Activated CD4-positive, alpha-beta memory T cell treated with anti-CD3 and anti-CD28 coated beads, Interleukin-2, amount 10 ng/mL, durations not matched to agents 7 days and 5 days (primary cell): ENCODE results near the gene LRRC15. TPM values are rescaled to one million over a fixed set of nuclear protein-coding genes. Genes with fewer than 3 reads are reported as not detected.
A peak's percentile ranks its signal among the peaks of the same experiment; 100 is the strongest.

Experiments
- CTCF ChIA-PET: fragments of 350-600 bp; sonication (Branson Sonifier 250); formaldehyde crosslinking; loops from one replicate; lab custom pipeline; 2021; ENCODE audit warnings: antibody characterized with exemption, inconsistent platforms; lab: Charles Lee
- POLR2A ChIA-PET: fragments of 350-600 bp; sonication (Branson Sonifier 250); formaldehyde crosslinking; loops from one replicate; lab custom pipeline; 2021; ENCODE audit warnings: antibody characterized with exemption; lab: Charles Lee
- DNase-seq: peaks from one replicate; pipeline ENCODE4 v3.0.0-alpha.2; 2020
- H3K27ac Mint-ChIP-seq: one replicate; pipeline ENCODE4 v1.8.0; 2021; ENCODE audit warnings: mild to moderate bottlenecking, mixed read lengths
- H3K27me3 Mint-ChIP-seq: one replicate; pipeline ENCODE4 v1.8.0; 2021; ENCODE audit warnings: mixed read lengths
- H3K36me3 Mint-ChIP-seq: one replicate; pipeline ENCODE4 v1.8.0; 2021; ENCODE audit warnings: low read depth, mixed read lengths
- H3K4me1 Mint-ChIP-seq: one replicate; pipeline ENCODE4 v1.8.0; 2021; ENCODE audit warnings: mixed read lengths
- H3K4me3 Mint-ChIP-seq: one replicate; pipeline ENCODE4 v1.8.0; 2021; ENCODE audit warnings: mild to moderate bottlenecking, mixed read lengths
- H3K9me3 Mint-ChIP-seq: one replicate; pipeline ENCODE4 v1.8.0; 2021; ENCODE audit warnings: mixed read lengths
- total RNA-seq, 2 experiments: library from RNA; stranded (reverse); gene quantifications; one replicate each; pipeline ENCODE4 v1.2.3, GENCODE V29; 2021

The LRRC15 gene
- total RNA-seq: not detected

- Mint-ChIP-seq H3K9me3 (no peaks in the 10 kb centered on the region), H3K4me3 (no peak within 1 kb of the TSS), H3K4me1 (no peaks in the 10 kb centered on the region), H3K27ac (no peak within 1 kb of the TSS), H3K36me3 (no peaks in the 10 kb centered on the region), H3K27me3 (peaks cover 36% of the 10 kb centered on the region)
- POLR2A ChIA-PET: no interaction called here
- CTCF ChIA-PET: interaction anchor here (1.5 kb wide), 1 partner anchor 26 kb away, joined by 6 read pairs; no protein-coding TSS in a partner anchor
- DNase-seq: no peak
Measured at GRCh38 chr3:194369522-194370279, at the start of gene LRRC15. LRRC15 (minus strand) TSS chr3:194369743; CDS start chr3:194361043, 8,700 bp downstream.

GRCh38 chr3:194418671-194419070 is 49.1 kb upstream of the LRRC15 start:
- Mint-ChIP-seq H3K4me1 (peaks cover 2% of the 10 kb centered on the region), H3K27ac (no peak overlapping the region), H3K36me3 (peaks cover 34% of the 10 kb centered on the region), H3K9me3 (no peaks in the 10 kb centered on the region), H3K4me3 (no peak overlapping the region), H3K27me3 (no peaks in the 10 kb centered on the region)
- POLR2A ChIA-PET: no interaction called here
- no peak for DNase-seq
- CTCF ChIA-PET: no interaction called here

- ChIA-PET POLR2A (interaction anchor here (0.9 kb wide), 2 partner anchors 32 to 74 kb away, joined by 3 read pairs; no protein-coding TSS in a partner anchor), CTCF (interaction anchor here (0.9 to 8.1 kb wide), 8 partner anchors 10 to 78 kb away, joined by 3 to 80 read pairs (median 5); partner anchors contain the start of gene GP5)
- H3K36me3 Mint-ChIP-seq: peaks cover 24% of the 10 kb centered on the region
- H3K27ac Mint-ChIP-seq: no peak overlapping the region
- H3K4me3 Mint-ChIP-seq: no peak overlapping the region
- peaks cover 9% of the 10 kb centered on the region for H3K4me1 Mint-ChIP-seq
- DNase-seq: no peak
- no peaks in the 10 kb centered on the region for H3K27me3 Mint-ChIP-seq
- no peaks in the 10 kb centered on the region for H3K9me3 Mint-ChIP-seq
Measured at GRCh38 chr3:194407423-194407822, 37.9 kb upstream of the LRRC15 start.

- Mint-ChIP-seq H3K27ac (no peak overlapping the region), H3K4me1 (peaks cover 2% of the 10 kb centered on the region), H3K27me3 (no peaks in the 10 kb centered on the region), H3K4me3 (no peak overlapping the region), H3K36me3 (peaks cover 20% of the 10 kb centered on the region), H3K9me3 (no peaks in the 10 kb centered on the region)
- DNase-seq: no peak
- POLR2A ChIA-PET: interaction anchor here (1.7 kb wide), 1 partner anchor 8 kb away, joined by 6 read pairs; no protein-coding TSS in a partner anchor
- CTCF ChIA-PET: interaction anchor here (0.6 to 8.1 kb wide), 9 partner anchors 9 to 189 kb away, joined by 3 to 80 read pairs (median 5); partner anchors contain the start of gene GP5
Measured at GRCh38 chr3:194405766-194406165, 36.2 kb upstream of the LRRC15 start.

- ChIA-PET POLR2A (interaction anchor here (1.2 kb wide), 1 partner anchor 10 kb away, joined by 3 read pairs; no protein-coding TSS in a partner anchor), CTCF (interaction anchor here (0.6 to 8.1 kb wide), 9 partner anchors 7 to 620 kb away, joined by 3 to 80 read pairs (median 5); partner anchors contain the start of gene GP5)
- H3K27ac Mint-ChIP-seq: no peak overlapping the region
- H3K36me3 Mint-ChIP-seq: peaks cover 20% of the 10 kb centered on the region
- DNase-seq: no peak
- peaks cover 8% of the 10 kb centered on the region for H3K4me1 Mint-ChIP-seq
- no peaks in the 10 kb centered on the region for H3K9me3 Mint-ChIP-seq
- no peak overlapping the region for H3K4me3 Mint-ChIP-seq
- H3K27me3 Mint-ChIP-seq: peaks cover 4% of the 10 kb centered on the region
Measured at GRCh38 chr3:194404365-194405140, 35.0 kb upstream of the LRRC15 start.

GRCh38 chr3:194401868-194402329 is 32.4 kb upstream of the LRRC15 start:
- no peak for DNase-seq
- CTCF ChIA-PET: interaction anchor here (1.4 to 8.1 kb wide), 3 partner anchors 57 to 68 kb away, joined by 4 to 80 read pairs (median 10); no protein-coding TSS in a partner anchor
- Mint-ChIP-seq H3K27me3 (peaks cover 27% of the 10 kb centered on the region), H3K9me3 (no peaks in the 10 kb centered on the region), H3K4me3 (no peak overlapping the region), H3K4me1 (peaks cover 34% of the 10 kb centered on the region), H3K27ac (no peak overlapping the region), H3K36me3 (peaks cover 10% of the 10 kb centered on the region)
- POLR2A ChIA-PET: interaction anchor here (0.9 kb wide), 1 partner anchor 9 kb away, joined by 3 read pairs; no protein-coding TSS in a partner anchor

- Mint-ChIP-seq H3K27me3 (peaks cover 27% of the 10 kb centered on the region), H3K36me3 (peaks cover 10% of the 10 kb centered on the region), H3K4me1 (peaks cover 38% of the 10 kb centered on the region), H3K9me3 (no peaks in the 10 kb centered on the region), H3K4me3 (no peak overlapping the region), H3K27ac (no peak overlapping the region)
- DNase-seq: no peak
- ChIA-PET CTCF (interaction anchor here (2.4 to 8.1 kb wide), 2 partner anchors 57 to 68 kb away, joined by 10 to 80 read pairs; no protein-coding TSS in a partner anchor), POLR2A (interaction anchor here (0.9 kb wide), 1 partner anchor 10 kb away, joined by 3 read pairs; no protein-coding TSS in a partner anchor)
Measured at GRCh38 chr3:194401346-194401745, 31.8 kb upstream of the LRRC15 start.

GRCh38 chr3:194399874-194400411 is 30.4 kb upstream of the LRRC15 start:
- H3K9me3 Mint-ChIP-seq: no peaks in the 10 kb centered on the region
- peaks cover 33% of the 10 kb centered on the region for H3K27me3 Mint-ChIP-seq
- H3K4me1 Mint-ChIP-seq: peaks cover 52% of the 10 kb centered on the region
- DNase-seq: no peak
- ChIA-PET POLR2A (no interaction called here), CTCF (no interaction called here)
- H3K36me3 Mint-ChIP-seq: peaks cover 10% of the 10 kb centered on the region
- H3K27ac Mint-ChIP-seq: no peak overlapping the region
- no peak overlapping the region for H3K4me3 Mint-ChIP-seq

- ChIA-PET POLR2A (interaction anchor here (1.6 kb wide), 1 partner anchor 12 kb away, joined by 5 read pairs; no protein-coding TSS in a partner anchor), CTCF (interaction anchor here (1.6 to 5.2 kb wide), 4 partner anchors 7 to 83 kb away, joined by 6 to 38 read pairs (median 16); no protein-coding TSS in a partner anchor)
- H3K4me1 Mint-ChIP-seq: peaks cover 55% of the 10 kb centered on the region
Measured at GRCh38 chr3:194399166-194399565, 29.6 kb upstream of the LRRC15 start, which contains the start of gene GP5. GP5 (minus strand) TSS chr3:194399266; CDS start chr3:194398282, 984 bp downstream.

GRCh38 chr3:194397757-194398312 is 28.3 kb upstream of the LRRC15 start:
- H3K9me3 Mint-ChIP-seq: no peaks in the 10 kb centered on the region
- CTCF ChIA-PET: interaction anchor here (1.0 to 5.2 kb wide), 6 partner anchors 9 to 82 kb away, joined by 6 to 38 read pairs (median 16); no protein-coding TSS in a partner anchor
- H3K36me3 Mint-ChIP-seq: peaks cover 3% of the 10 kb centered on the region
- peak overlapping the region; percentile 70 for H3K4me3 Mint-ChIP-seq
- H3K27me3 Mint-ChIP-seq: peaks cover 41% of the 10 kb centered on the region
- peak; percentile 47 for DNase-seq
- POLR2A ChIA-PET: interaction anchor here (1.0 to 1.6 kb wide), 8 partner anchors 8 to 188 kb away, joined by 3 to 6 read pairs (median 4); no protein-coding TSS in a partner anchor
- H3K27ac Mint-ChIP-seq: peak overlapping the region; percentile 78
- peaks cover 55% of the 10 kb centered on the region for H3K4me1 Mint-ChIP-seq

More at GRCh38 chr3:194399166-194399565, 29.6 kb upstream of the LRRC15 start, which contains the start of gene GP5:
- H3K9me3 Mint-ChIP-seq: no peaks in the 10 kb centered on the region
- peaks cover 6% of the 10 kb centered on the region for H3K36me3 Mint-ChIP-seq
- H3K4me3 Mint-ChIP-seq: peak within 1 kb of the TSS; percentile 70
- H3K27me3 Mint-ChIP-seq: peaks cover 39% of the 10 kb centered on the region
- H3K27ac Mint-ChIP-seq: peak within 1 kb of the TSS; percentile 78
- DNase-seq: no peak

- DNase-seq: peak; percentile 58
- H3K36me3 Mint-ChIP-seq: peaks cover under 1% of the 10 kb centered on the region
- H3K4me1 Mint-ChIP-seq: peaks cover 55% of the 10 kb centered on the region
- H3K27ac Mint-ChIP-seq: peak overlapping the region; percentile 78
- H3K9me3 Mint-ChIP-seq: no peaks in the 10 kb centered on the region
- peak overlapping the region; percentile 70 for H3K4me3 Mint-ChIP-seq
- ChIA-PET CTCF (interaction anchor here (0.7 to 5.2 kb wide), 9 partner anchors 9 to 259 kb away, joined by 3 to 38 read pairs (median 6); no protein-coding TSS in a partner anchor), POLR2A (interaction anchor here (1.0 to 1.7 kb wide), 10 partner anchors 9 to 188 kb away, joined by 3 to 6 read pairs (median 4); no protein-coding TSS in a partner anchor)
- peaks cover 45% of the 10 kb centered on the region for H3K27me3 Mint-ChIP-seq
Measured at GRCh38 chr3:194396859-194397756, 27.6 kb upstream of the LRRC15 start.
